ENCODE measurements around the gene RGL3.
A peak's percentile ranks its signal among the peaks of the same experiment; 100 is the strongest.

GRCh38 chr19:11435057-11435832, 16.1 kb upstream of the RGL3 start, which contains the start of the genes ODAD3 and PRKCSH:
- TF ChIP-seq CTCF (conservative IDR thresholded peaks at IDR 0.05) (peak; percentile 96), EZH2 (IDR thresholded peaks at IDR 0.05; ENCODE audit: low read depth) (no peak)

All from PC-9 (cell line).